LNCAP (cell line): ENCODE data around the gene CNPPD1.

Experiments
- TF ChIP-seq, protein P1 (sequence below): fragments of 450-650 bp; IDR thresholded peaks from 2 replicates; pipeline ENCODE4 v1.5.1; 2017; ENCODE audit warnings: mild to moderate bottlenecking

Gene CNPPD1

DNA sequence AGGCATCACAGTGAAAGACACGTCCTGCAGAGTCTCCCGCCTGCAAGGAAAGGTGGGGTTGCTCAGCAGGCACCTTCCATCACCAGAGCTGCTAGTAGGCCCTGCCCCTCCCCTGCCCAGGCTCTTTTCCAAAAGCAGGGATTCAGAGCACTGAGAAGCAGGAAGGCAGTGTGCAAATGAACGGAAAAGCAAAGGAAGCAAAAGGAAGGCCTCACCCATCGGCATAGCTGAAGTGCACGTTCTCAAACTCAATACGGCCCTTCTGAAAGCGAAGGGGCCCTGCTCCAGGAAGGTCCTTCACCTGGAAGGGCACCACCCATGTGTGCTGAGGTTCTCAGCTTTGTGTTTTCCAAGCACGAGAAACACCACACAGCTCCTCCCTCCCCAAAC lies 36.3 kb upstream of the CNPPD1 start:
- TF ChIP-seq, protein P1, sequence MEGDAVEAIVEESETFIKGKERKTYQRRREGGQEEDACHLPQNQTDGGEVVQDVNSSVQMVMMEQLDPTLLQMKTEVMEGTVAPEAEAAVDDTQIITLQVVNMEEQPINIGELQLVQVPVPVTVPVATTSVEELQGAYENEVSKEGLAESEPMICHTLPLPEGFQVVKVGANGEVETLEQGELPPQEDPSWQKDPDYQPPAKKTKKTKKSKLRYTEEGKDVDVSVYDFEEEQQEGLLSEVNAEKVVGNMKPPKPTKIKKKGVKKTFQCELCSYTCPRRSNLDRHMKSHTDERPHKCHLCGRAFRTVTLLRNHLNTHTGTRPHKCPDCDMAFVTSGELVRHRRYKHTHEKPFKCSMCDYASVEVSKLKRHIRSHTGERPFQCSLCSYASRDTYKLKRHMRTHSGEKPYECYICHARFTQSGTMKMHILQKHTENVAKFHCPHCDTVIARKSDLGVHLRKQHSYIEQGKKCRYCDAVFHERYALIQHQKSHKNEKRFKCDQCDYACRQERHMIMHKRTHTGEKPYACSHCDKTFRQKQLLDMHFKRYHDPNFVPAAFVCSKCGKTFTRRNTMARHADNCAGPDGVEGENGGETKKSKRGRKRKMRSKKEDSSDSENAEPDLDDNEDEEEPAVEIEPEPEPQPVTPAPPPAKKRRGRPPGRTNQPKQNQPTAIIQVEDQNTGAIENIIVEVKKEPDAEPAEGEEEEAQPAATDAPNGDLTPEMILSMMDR: no peak

DNA sequence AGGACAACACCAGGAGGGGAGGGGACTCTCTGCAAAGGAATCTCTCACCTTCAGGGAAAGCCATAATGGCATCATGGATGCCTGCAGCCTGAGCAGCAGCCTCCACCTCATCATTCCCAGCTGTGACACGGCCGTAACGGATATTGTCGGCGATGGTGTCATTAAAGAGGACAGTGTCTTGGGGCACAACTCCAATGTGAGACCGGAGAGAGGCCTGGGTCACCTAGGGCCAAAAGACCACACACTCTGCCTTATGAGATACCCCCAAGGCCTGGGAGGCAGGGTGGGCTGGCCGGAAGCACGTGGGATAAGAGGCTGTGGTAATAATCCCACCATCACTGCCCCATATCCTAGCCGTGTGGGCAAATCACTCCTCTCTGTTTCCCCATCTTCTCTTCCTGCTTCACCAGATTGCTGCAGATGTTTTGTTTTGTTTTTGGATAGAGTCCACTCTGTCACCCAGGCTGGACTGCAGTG lies 34.2 kb upstream of the CNPPD1 start:
- TF ChIP-seq, protein P1: no peak

DNA sequence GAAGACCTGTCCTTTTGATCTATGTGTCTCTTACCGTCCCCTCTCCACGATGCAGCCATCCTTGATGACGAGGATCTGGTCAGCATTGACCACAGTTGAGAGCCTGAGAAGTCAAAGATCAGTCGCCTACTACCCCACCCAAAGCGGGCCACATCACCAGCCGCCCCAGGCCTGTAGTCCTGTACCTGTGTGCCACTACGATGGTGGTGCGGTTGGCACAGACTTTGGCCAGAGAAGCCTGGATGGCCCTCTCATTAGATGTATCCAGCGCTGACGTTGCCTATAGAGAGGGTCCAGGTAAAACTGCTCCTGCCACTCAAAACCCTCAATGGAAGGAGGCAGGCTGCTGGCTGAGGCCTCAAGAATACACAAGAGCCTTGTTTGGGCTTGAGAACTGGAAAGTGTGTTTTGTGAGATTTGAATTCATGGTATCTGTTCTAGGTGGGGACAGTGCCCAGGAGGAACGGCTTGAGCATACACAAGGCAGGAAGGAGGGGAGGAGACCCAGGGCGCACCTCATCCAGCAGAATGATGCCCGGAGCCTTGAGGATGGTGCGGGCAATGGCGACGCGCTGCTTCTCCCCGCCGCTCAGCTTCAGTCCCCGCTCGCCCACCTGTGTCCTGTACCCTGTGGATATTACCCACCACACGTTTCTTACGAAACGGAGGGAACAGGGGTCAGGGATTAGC lies 33.6 kb upstream of the CNPPD1 start:
- TF ChIP-seq, protein P1: no peak

DNA sequence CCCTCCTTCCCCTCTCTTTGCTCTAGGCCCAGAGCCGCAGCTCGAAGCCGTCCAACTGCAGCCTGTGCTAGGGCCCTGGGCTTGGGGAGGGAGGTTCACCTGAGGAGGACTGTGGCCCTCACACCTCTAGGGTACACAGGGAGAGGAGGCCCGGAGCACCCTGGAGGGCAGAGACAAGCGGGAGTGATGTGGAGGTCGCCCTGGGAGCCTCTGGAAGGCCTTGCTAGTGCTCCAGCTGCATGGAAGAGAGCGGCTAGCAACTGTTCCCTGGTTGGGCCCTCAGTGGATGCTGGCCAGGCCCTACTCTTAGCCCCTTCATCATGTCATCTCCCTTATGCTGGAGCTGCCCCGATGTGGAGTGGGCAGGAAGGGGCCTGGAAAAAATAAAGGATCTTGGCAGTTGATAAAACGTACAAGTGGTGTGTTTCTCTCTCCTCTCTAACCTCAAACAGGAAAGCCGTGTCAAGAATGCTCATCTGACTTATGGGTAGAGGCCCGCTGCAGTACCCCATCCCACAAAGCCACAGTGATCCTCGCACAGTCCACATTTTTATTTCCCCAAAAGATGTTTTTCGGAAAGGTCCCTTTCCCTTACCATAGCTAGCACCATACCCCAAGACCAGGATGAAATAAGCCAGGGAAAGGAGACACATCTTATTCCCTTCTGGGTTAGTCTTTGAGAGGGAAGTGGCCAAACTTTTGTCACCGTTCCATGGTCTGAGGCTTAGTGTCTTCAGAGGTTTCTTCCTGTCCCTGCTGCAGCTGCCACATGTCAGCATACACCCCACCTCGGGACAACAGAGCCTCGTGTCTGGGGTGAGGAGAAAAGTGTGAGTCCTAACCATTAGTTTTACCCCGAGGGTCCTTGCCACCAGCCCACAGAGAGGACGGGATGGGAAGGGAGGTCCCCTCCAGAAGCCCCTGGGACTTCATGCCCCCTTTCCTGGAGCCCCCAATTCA lies 32.8 kb upstream of the CNPPD1 start:
- TF ChIP-seq, protein P1: no peak

DNA sequence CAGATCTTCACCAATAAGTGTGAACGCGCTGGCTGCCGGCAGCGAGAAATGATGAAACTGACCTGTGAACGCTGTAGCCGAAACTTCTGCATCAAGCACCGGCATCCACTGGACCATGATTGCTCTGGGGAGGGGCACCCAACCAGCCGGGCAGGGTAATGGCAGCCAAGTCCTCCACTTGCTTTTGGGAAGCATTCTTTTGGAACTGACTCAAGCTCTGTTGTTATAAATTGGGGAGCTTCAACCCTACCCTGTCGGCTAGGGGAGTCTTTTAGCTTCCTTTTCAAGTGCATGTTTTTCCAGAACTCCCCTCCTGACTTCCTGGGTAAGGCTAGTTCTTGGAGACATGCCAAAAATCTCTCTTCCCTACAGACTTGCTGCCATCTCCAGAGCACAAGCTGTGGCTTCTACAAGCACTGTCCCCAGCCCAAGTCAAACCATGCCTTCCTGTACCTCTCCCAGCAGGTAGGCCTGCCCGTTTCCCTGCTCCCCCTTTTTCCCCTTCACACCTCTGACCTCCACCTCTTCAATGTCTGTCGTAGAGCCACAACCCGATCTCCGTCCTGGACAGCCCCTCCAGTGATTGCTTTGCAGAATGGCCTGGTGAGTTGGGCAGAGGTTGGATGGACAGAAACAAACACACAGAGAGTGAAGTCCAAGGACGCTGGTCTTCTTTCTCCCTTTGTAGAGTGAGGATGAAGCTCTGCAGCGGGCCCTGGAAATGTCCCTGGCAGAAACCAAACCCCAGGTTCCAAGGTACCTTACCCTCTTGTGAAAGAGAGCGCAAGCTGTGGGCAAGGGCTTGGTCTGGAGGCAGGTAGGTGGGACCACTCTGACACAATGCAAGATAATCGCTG lies 31.4 kb upstream of the CNPPD1 start:
- TF ChIP-seq, protein P1: no peak

DNA sequence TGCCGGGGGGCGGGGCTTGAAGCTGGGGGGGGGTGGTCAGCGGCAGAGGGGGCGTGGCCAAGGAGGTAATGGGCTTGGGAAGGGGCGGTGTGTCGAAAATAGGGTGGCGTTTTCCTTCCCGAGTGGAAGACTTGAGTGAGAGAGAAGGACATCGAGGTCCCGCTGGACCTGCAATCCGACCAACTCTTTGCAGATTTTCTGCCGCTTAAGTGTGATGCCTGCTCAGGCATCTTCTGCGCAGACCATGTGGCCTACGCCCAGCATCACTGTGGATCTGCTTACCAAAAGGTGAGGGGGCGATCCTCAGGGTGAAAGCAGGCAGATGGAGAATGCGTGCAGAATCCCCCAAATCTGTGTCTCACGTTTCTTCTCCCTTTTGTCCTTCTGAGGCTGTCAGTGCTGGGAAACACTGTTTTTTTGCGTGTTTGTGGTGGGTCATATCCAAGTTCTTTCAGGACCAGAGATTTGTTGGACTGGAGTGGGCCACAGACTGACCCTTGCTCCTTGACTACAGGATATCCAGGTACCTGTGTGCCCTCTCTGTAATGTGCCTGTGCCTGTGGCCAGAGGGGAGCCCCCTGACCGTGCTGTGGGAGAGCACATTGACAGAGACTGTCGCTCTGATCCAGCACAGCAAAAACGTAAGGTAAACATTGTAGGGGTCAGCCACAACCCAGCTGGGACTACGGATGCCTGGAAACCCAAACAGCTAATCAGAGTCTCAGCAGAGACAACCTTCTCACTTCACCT lies 30.6 kb upstream of the CNPPD1 start:
- TF ChIP-seq, protein P1: no peak
